Spleen (tissue), 7 donors: Measurements from ENCODE around the gene KLF15.

Experiments
- CTCF ChIP-seq, 11 experiments: fragments of 200-600 bp in 7 of 11; fragments of 450-650 bp in 4 of 11; sonication (generic) in 4 of 11; IDR thresholded peaks in 8 of 11; conservative IDR thresholded peaks in 3 of 11; 1 replicate in 7 of 11; 2 replicates in 4 of 11; pipeline versions ENCODE4 v1.4.0 to v1.8.0; 2016 to 2021; ENCODE audit warnings: antibody characterized with exemption in 11 of 11, inconsistent platforms in 4 of 11, mild to moderate bottlenecking in 1 of 11
- POLR2A ChIP-seq, 3 donors: fragments of 450-650 bp; IDR thresholded peaks; one replicate each; pipeline ENCODE4 v1.5.1; 2017; ENCODE audit warnings: antibody characterized with exemption in 3 of 3, mild to moderate bottlenecking in 1 of 3
- POLR2AphosphoS5 ChIP-seq, 3 donors: sonication (generic); formaldehyde crosslinking; IDR thresholded peaks; one replicate each; pipeline ENCODE4 v1.5.1; 2017; ENCODE audit warnings: antibody characterized with exemption in 3 of 3
- donor health status: DM: no; HTN: no; CAD: no; lungs with moderate emphysema.
- donor health status: DM: no; HTN: no; CAD: no.
- donor health status: DM: no; HTN: no; CAD: no.

- TF ChIP-seq CTCF (IDR thresholded peaks at IDR 0.05 in 8 of 11, conservative IDR thresholded peaks at IDR 0.05 in 3 of 11) (no peak), POLR2AphosphoS5 (IDR thresholded peaks at IDR 0.05) (no peak), POLR2A (IDR thresholded peaks at IDR 0.05) (no peak)
Observed at GRCh38 chr3:126316031-126316461, 41.2 kb downstream of the KLF15 start.
